Measurements from ENCODE around the gene MGLL.
A peak's percentile ranks its signal among the peaks of the same experiment; 100 is the strongest.

MGLL gene

GRCh38 chr3:127808197-127808596, 14.1 kb downstream of the MGLL start:
- DNase-seq: no peak

GRCh38 chr3:127805026-127805753, 17.1 kb downstream of the MGLL start:
- no peak for DNase-seq

- DNase-seq: no peak
These were observed 18.2 kb downstream of the MGLL start for GRCh38 chr3:127804141-127804540.

- no peak for DNase-seq
These were observed 18.7 kb downstream of the MGLL start for GRCh38 chr3:127803619-127804018.

- DNase-seq: no peak
These were observed 19.7 kb downstream of the MGLL start for GRCh38 chr3:127802606-127803005.

GRCh38 chr3:127801731-127802313, 20.5 kb downstream of the MGLL start:
- no peak for DNase-seq

- DNase-seq: no peak
These were observed 21.8 kb downstream of the MGLL start for GRCh38 chr3:127800508-127800907.

- DNase-seq: no peak
These were observed 22.7 kb downstream of the MGLL start for GRCh38 chr3:127799476-127800222.

- no peak for DNase-seq
These were observed 23.6 kb downstream of the MGLL start for GRCh38 chr3:127798716-127799115.

- DNase-seq: no peak
These were observed 25.5 kb downstream of the MGLL start for GRCh38 chr3:127796831-127797150.

- DNase-seq: peak; percentile 92
These were observed 26.1 kb downstream of the MGLL start for GRCh38 chr3:127796045-127796830.

GRCh38 chr3:127794972-127795371, 27.3 kb downstream of the MGLL start:
- DNase-seq: no peak

- no peak for DNase-seq
These were observed 27.9 kb downstream of the MGLL start for GRCh38 chr3:127794402-127794801.

GRCh38 chr3:127792541-127793292, 29.6 kb downstream of the MGLL start:
- DNase-seq: no peak

GRCh38 chr3:127791221-127791913, 30.9 kb downstream of the MGLL start:
- DNase-seq: peak; percentile 26

GRCh38 chr3:127790882-127791183, 31.5 kb downstream of the MGLL start:
- no peak for DNase-seq

- DNase-seq: no peak
These were observed 32.1 kb downstream of the MGLL start for GRCh38 chr3:127789990-127790881.

- no peak for DNase-seq
These were observed 33.3 kb downstream of the MGLL start for GRCh38 chr3:127789051-127789450.

- no peak for DNase-seq
These were observed 33.8 kb downstream of the MGLL start for GRCh38 chr3:127788451-127788909.

- DNase-seq: peak; percentile 21
These were observed 34.5 kb downstream of the MGLL start for GRCh38 chr3:127787571-127788365.
